Left cardiac atrium (tissue), 4 donors: ENCODE measurements around the gene PROSER2. TPM values are rescaled to one million over a fixed set of nuclear protein-coding genes. Genes with fewer than 3 reads are reported as not detected.

Source experiments
- ATAC-seq, 2 donors: fragments of 200-7000 bp; cut with Tn5 transposase; one replicate each; pipeline ENCODE4 v1.9.1; 2020; ENCODE audit warnings: mild to moderate bottlenecking in 2 of 2, moderate library complexity in 2 of 2
- DNase-seq: peaks from one replicate; pipeline ENCODE4 v3.0.0-alpha.2; 2020
- intact Hi-C, 2 donors: fragments of 100-400 bp; cut with DNase I; formaldehyde crosslinking; loops; one replicate each; pipeline versions ENCODE4 v1.14.1 to v1.15.1; 2022 to 2023
- total RNA-seq, 2 donors: library from RNA; stranded (reverse); fragmentation: NEBNext Ultra II Directional; extraction: Animal tissue kit (Norgen Biotek cat#: 25700); gene quantifications; one replicate each; pipeline ENCODE4 v1.2.1, GENCODE V29; 2021
- donor health status: DM: no; HTN: yes; CAD: no.
- donor health status: DM: no; HTN: yes; CAD: no; lungs with severe emphysema.
- donor health status: DM: yes; HTN: yes; CAD: no.
- donor health status: Dilated cardiomyopathy.

The PROSER2 gene
- total RNA-seq, 2 donors from 2014 or later: 1.8 to 2.9 TPM

DNA sequence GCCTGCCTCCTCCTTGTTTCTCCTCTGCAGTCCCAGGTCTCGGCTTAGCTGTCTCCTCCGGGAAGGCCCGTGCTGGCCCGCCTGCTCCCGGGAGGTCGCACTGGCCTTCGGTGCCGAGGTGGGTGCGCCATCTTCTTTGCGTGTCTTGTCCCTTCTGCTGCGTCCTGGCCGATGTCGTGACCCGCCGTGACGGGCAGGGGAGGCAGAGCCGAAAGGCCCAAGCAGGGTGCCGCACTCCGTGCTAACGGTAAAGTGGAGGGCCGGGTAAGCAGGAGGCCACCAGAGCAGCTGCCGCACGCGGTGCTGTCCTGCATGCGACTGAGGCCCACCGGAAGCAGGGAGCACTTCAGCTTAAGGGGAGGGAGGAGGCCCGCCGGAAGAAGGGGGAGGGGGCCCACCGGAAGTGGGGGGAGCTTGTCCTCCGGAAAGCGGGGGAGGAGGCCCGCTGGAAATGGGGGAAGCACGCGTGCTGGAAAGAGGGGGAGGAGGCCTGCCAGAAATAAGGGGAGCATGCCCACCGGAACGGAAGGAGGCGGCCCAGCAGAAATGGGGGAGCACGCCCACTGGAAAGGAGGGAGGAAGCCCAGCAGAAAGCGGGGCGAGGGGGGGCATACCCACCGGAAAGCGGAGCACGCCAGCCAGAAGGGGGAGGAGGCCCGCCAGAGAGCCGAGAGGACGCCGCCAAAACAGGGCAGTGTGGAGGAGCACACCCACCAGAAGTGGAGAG is 71.4 kb downstream of the PROSER2 start:
- peak in 1 of 2 donors; percentile 8 for ATAC-seq
- DNase-seq: no peak
- intact Hi-C loops: no loop called here

- intact Hi-C loops: no loop called here
- DNase-seq (no peak), ATAC-seq (no peak)
Measured at GRCh38 chr10:11895108-11895466, 71.9 kb downstream of the PROSER2 start.

GRCh38 chr10:11895598-11895997 is 72.4 kb downstream of the PROSER2 start:
- intact Hi-C loops: no loop called here
- no peak for DNase-seq
- no peak for ATAC-seq

DNA sequence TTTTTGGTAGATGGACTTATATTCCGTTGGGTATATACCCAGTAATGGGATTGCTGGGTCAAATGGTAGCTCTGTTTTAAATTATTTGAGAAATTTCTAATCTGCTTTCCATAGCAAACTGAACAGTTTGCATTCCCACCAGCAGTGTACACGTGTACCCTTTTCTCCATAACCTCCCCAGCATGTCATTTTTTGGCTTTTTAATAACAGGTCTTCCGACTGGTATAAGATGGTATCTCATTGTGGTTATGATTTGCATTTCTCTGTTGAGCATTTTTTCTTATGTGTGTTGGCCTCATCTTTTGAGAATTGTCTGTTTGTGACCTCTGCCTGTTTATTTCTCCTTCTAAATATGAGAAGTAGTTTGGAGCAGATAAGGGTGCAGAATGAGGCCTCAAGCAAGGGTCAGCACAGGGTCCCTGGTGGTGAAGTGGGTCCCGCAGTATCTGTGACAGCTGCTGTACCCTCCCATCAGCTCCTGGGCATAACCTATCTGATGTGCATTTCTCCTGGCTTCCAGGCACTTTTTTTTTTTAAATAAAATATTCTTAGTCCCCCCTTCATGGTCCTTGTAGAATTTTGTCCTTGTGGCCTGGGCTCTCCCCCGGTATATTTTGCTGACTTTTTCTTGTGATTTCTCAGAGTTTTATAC is 73.5 kb downstream of the PROSER2 start:
- ATAC-seq: no peak
- no peak for DNase-seq
- intact Hi-C loops: no loop called here

GRCh38 chr10:11898033-11898371 is 74.8 kb downstream of the PROSER2 start:
- intact Hi-C loops: no loop called here
- ATAC-seq (no peak), DNase-seq (no peak)

- ATAC-seq (peak in 1 of 2 donors; percentile 74), DNase-seq (no peak)
- intact Hi-C loops: no loop called here
Measured at GRCh38 chr10:11898372-11899066, 75.4 kb downstream of the PROSER2 start.

- ATAC-seq: no peak
- intact Hi-C loops: no loop called here
- no peak for DNase-seq
Measured at GRCh38 chr10:11899067-11899876, 76.1 kb downstream of the PROSER2 start.

GRCh38 chr10:11901036-11901301 is 77.8 kb downstream of the PROSER2 start:
- ATAC-seq (no peak), DNase-seq (no peak)
- intact Hi-C loops: no loop called here

GRCh38 chr10:11901454-11901832 is 78.3 kb downstream of the PROSER2 start:
- no peak for ATAC-seq
- no peak for DNase-seq

GRCh38 chr10:11901833-11902475 is 78.8 kb downstream of the PROSER2 start:
- intact Hi-C loops: no loop called here
- ATAC-seq (peak; percentile 30 to 42), DNase-seq (no peak)

More at GRCh38 chr10:11901454-11901832, 78.3 kb downstream of the PROSER2 start:
- intact Hi-C loops: no loop called here

DNA sequence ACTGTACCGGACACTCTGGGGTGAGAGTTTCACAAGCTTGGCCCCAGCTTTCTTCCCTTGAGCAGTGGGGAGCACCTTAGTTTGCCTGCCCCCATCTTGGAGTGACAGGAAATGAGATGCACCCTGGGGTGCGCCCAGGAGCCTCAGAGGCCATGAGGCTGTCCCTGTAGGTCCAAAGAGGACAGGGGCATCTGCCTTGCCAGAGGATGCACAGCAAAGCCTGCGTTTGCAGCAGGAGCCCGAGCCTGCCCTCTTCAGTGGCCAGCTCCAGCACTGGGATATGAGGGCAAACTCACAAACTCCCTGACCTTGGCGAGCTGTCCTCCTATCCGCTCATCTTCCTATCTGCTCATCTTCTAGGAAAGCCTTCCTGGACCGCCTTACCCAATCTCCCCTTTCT is 79.5 kb downstream of the PROSER2 start:
- no peak for ATAC-seq
- no peak for DNase-seq
- intact Hi-C loops: no loop called here

DNA sequence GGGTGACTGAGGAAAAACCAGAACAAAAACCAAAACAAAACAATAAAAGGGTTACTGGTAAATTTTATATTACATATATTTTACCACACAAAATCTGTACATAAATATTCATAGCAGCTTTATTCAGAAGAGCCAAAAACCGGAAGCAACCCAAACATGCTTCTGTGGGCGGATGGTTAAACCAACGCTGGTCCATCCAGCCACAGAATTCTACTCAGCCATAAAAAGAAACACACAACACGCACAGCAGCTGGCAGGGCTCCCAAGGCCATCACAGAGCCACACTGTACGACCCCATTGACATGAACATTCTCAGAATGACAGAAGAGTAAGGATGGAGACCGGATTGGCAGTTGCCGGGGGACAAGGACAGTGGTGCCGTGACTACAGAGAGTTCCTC is 83.6 kb downstream of the PROSER2 start:
- ATAC-seq: no peak
- intact Hi-C loops: no loop called here
- no peak for DNase-seq

DNA sequence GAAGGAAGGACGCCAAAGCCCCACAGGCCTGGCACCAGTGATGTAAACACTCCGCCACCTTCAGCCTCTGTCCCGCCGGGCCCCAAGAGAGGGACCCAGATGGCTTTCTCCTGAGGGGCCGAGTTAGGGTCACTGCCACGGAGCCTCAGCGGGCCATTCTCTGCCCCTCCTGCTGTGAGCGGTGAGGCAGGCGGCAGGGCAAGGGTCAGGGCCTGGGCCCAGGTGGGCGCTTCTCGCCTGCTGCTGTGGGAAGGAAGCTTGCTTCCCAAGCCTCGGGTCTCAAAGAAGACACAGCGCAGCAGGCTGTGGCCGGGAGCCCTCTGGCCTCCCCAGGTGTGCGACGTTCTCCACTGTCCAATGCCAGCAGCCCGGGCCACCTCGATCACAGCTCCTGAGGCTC is 84.8 kb downstream of the PROSER2 start:
- no peak for ATAC-seq
- DNase-seq: no peak
- intact Hi-C loops: no loop called here

GRCh38 chr10:11908536-11908935 is 85.4 kb downstream of the PROSER2 start:
- intact Hi-C loops: no loop called here
- no peak for DNase-seq
- ATAC-seq: no peak

GRCh38 chr10:11908991-11909390 is 85.8 kb downstream of the PROSER2 start:
- intact Hi-C loops: no loop called here
- no peak for ATAC-seq
- no peak for DNase-seq

- peak; percentile 78 to 82 for ATAC-seq
Measured at GRCh38 chr10:11909618-11910017, 86.5 kb downstream of the PROSER2 start.

GRCh38 chr10:11910102-11910501 is 86.9 kb downstream of the PROSER2 start:
- DNase-seq: no peak
- intact Hi-C loops: no loop called here
- ATAC-seq: no peak

More at GRCh38 chr10:11909618-11910017, 86.5 kb downstream of the PROSER2 start:
- no peak for DNase-seq
- intact Hi-C loops: no loop called here

DNA sequence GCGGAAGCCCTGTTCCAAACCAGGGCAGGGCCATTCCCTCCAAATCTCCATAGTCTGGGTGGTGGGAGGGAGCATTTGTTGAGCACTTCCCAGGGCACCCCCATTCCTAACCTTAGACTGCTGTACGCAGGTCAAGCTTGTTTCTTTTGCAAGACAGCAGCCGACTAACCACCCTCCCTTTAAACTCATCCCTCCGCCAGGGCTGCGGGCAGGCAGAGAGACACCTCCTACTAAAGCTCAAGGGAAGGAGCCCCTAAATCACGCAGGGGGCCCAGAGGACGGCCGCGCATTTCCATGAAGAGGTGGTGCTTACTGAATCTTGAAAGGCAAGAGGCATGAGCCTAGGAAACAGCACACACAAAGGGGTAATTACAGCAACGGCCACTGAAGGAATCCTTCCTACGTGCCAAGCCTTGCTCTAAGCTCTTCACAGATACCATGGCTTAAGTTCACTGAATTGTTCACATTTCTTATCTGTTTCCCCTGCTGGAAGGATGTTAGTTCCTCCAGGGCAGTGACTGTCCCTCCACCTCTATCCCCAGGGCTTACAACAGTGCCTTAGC is 90.0 kb downstream of the PROSER2 start:
- DNase-seq (no peak), ATAC-seq (peak in 1 of 2 donors; percentile 38)
- intact Hi-C loops: no loop called here

GRCh38 chr10:11918384-11918783 is 95.2 kb downstream of the PROSER2 start:
- ATAC-seq (no peak), DNase-seq (no peak)
- intact Hi-C loops: no loop called here
